ENCODE results near the gene FARS2.

The FARS2 gene

GRCh38 chr6:5507131-5507681, 245.9 kb downstream of the FARS2 start:
- TF ChIP-seq ZFX (IDR thresholded peaks at IDR 0.05) (no peak), CTCF (conservative IDR thresholded peaks at IDR 0.05) (no peak)
- H3K27ac ChIP-seq, result no peak overlapping the region

- no peak for TF ChIP-seq ZFX (IDR thresholded peaks at IDR 0.05)
- TF ChIP-seq CTCF (conservative IDR thresholded peaks at IDR 0.05), result no peak
- no peak overlapping the region for H3K27ac ChIP-seq
Measured at GRCh38 chr6:5509106-5509505, 247.8 kb downstream of the FARS2 start.

DNA sequence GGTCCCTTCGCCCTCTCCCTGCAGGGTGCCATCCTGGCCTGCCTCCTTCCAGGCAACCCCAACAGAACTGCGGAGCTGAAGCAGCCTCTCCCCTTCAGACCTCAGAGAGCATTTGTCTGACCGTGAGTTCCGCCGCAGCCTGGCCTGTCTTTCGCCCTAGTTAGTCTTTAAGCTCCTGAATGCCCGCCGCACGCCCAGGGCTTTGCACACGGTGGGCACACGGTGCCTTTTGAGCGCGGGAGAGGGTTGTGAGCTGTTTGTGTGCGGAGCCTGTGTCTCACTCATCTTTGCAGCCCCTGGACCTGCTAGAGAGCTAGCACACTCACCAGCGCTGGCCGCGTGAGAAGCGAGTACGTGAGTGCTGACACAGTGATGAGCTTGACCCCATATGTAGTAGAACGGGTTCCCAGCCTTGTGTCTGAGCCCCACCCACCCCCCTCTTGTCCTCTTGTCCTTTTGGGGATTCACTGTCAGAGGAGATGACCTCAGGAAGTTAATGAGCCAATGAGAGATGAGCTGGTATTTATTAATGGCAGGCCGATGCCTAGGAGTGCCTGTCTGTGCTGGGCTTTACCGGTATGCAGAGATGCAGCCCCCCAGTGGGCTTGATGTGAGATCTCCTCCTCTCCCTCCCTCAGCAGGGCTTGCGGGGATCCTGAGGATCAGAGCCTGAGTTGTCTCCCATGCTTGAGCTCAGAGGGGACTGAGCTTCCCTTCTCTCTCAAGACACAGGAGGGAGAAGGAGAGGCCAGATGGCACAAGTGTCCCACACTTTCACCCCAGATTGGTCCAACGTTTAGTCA, 249.2 kb downstream of the FARS2 start:
- no peak overlapping the region for H3K27ac ChIP-seq
- TF ChIP-seq CTCF (conservative IDR thresholded peaks at IDR 0.05) (no peak), ZFX (IDR thresholded peaks at IDR 0.05) (no peak)

- no peak overlapping the region for H3K27ac ChIP-seq
- TF ChIP-seq CTCF (conservative IDR thresholded peaks at IDR 0.05) (no peak), ZFX (IDR thresholded peaks at IDR 0.05) (no peak)
Measured at GRCh38 chr6:5511954-5512353, 250.6 kb downstream of the FARS2 start.

GRCh38 chr6:5512422-5512821, 251.1 kb downstream of the FARS2 start:
- TF ChIP-seq ZFX (IDR thresholded peaks at IDR 0.05) (no peak), CTCF (conservative IDR thresholded peaks at IDR 0.05) (no peak)
- no peak overlapping the region for H3K27ac ChIP-seq

GRCh38 chr6:5513408-5513807, 252.1 kb downstream of the FARS2 start:
- no peak for TF ChIP-seq ZFX (IDR thresholded peaks at IDR 0.05)
- no peak for TF ChIP-seq CTCF (conservative IDR thresholded peaks at IDR 0.05)
- H3K27ac ChIP-seq, result no peak overlapping the region

GRCh38 chr6:5514353-5514752, 253.0 kb downstream of the FARS2 start:
- no peak overlapping the region for H3K27ac ChIP-seq
- no peak for TF ChIP-seq ZFX (IDR thresholded peaks at IDR 0.05)

DNA sequence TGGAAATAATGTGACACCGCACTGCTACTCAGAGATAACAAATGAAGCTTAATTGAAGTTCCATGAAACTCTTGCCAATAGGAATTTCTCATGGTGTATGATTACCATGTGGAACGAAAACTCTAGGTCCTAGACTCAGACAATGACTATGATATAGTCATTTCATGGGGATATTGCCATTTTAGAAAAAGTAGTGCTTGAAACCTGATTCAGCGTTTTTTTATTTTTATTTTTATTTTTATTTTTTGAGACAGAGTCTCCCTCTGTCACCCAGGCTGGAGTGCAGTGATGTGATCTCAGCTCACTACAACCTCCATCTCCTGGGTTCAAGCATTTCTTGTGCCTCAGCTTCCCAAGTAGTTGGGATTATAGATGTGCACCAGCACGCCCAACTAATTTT, 253.9 kb downstream of the FARS2 start:
- H3K27ac ChIP-seq, result no peak overlapping the region
- TF ChIP-seq ZFX (IDR thresholded peaks at IDR 0.05), result no peak
- no peak for TF ChIP-seq CTCF (conservative IDR thresholded peaks at IDR 0.05)
